Heart left ventricle (tissue), 13 donors: ENCODE measurements around the gene EYS.

Source experiments
- CTCF ChIP-seq, 12 donors: fragments of 200-600 bp; sonication (generic) in 4 of 12; IDR thresholded peaks; one replicate each; pipeline versions ENCODE4 v1.5.0 to v1.8.0; 2018 to 2022; ENCODE audit warnings: antibody characterized with exemption in 12 of 12, mild to moderate bottlenecking in 5 of 12
- POLR2A ChIP-seq, 2 donors: fragments of 450-650 bp; IDR thresholded peaks; one replicate each; pipeline ENCODE4 v1.6.1; 2017; ENCODE audit warnings: antibody characterized with exemption in 2 of 2, mild to moderate bottlenecking in 2 of 2, moderate library complexity in 2 of 2
- donor health status: ischemic (EF 13 %, LVEDD 7.1; RV severe dilation, severe dysfunction).
- donor health status: DM: no; HTN: yes; CAD: no.
- donor health status: DM: no; HTN: no; CAD: no.
- donor health status: ischemic (EF 25% LVEDD 6.9; RV normal size, moderate dysfunction).
- donor health status: ischemic (EF 25% LVEDD 5.7; RV mildly dilated, moderate dysfunction).
- donor health status: ischemic (EF 35%, LVEDD 5.7; RV mildly dilated, moderate dysfunction).
- donor health status: nonischemic (EF 11% LVEDD 7.7; RV severe dilation, severe dysfunction).
- donor health status: DM: yes; HTN: yes; CAD: no.
- donor health status: PGD.
- donor health status: ischemic (EF 29% LVEDD 5.4; RV normal size, mild dysfunction).
- donor health status: nonischemic (EF 23%, LVEDD 6.1; RV moderate dilation, normal function).

- no peak for TF ChIP-seq CTCF (IDR thresholded peaks at IDR 0.05)
- TF ChIP-seq POLR2A (IDR thresholded peaks at IDR 0.05): no peak
These were observed 1708.0 kb downstream of the EYS start for GRCh38 chr6:63998991-63999390.
